Right forelimb (tissue), 1 donor: ENCODE data around the gene MCM3.

Experiments
- DNase-seq: peaks from one replicate; pipeline ENCODE4 v3.0.0-alpha.2; 2018

MCM3 gene

GRCh38 chr6:52301326-52301725, 16.8 kb upstream of the MCM3 start:
- no peak for DNase-seq

- no peak for DNase-seq
These were observed 16.0 kb upstream of the MCM3 start for GRCh38 chr6:52300489-52300931.

GRCh38 chr6:52299653-52300052, 15.1 kb upstream of the MCM3 start:
- no peak for DNase-seq

GRCh38 chr6:52297433-52297832, 12.9 kb upstream of the MCM3 start:
- DNase-seq = no peak

- DNase-seq = no peak
These were observed 8.5 kb upstream of the MCM3 start for GRCh38 chr6:52293067-52293466.

- DNase-seq = no peak
These were observed 4.3 kb upstream of the MCM3 start for GRCh38 chr6:52288841-52289240.

- no peak for DNase-seq
These were observed 3.7 kb upstream of the MCM3 start for GRCh38 chr6:52288216-52288615.

GRCh38 chr6:52286798-52287432, 2.4 kb upstream of the MCM3 start:
- DNase-seq = no peak

GRCh38 chr6:52285177-52286068, 881 bp upstream of the MCM3 start:
- DNase-seq = no peak

- peak; percentile 61 for DNase-seq
These were observed 447 bp downstream of the MCM3 start for GRCh38 chr6:52284131-52284459.

- DNase-seq = no peak
These were observed 1.4 kb downstream of the MCM3 start for GRCh38 chr6:52283111-52283510.

GRCh38 chr6:52276130-52276529, 8.4 kb downstream of the MCM3 start:
- no peak for DNase-seq

- no peak for DNase-seq
These were observed 12.6 kb downstream of the MCM3 start for GRCh38 chr6:52271852-52272460.

GRCh38 chr6:52263709-52264540, 20.6 kb downstream of the MCM3 start:
- DNase-seq = peak; percentile 75

- no peak for DNase-seq
These were observed 21.8 kb downstream of the MCM3 start for GRCh38 chr6:52262620-52263344.

- no peak for DNase-seq
These were observed 23.3 kb downstream of the MCM3 start for GRCh38 chr6:52261229-52261628.

GRCh38 chr6:52260634-52261033, 23.9 kb downstream of the MCM3 start:
- DNase-seq = no peak

- no peak for DNase-seq
These were observed 29.1 kb downstream of the MCM3 start for GRCh38 chr6:52255434-52255833.

GRCh38 chr6:52254731-52255378, 29.7 kb downstream of the MCM3 start:
- no peak for DNase-seq

GRCh38 chr6:52253494-52253893, 31.0 kb downstream of the MCM3 start:
- no peak for DNase-seq

GRCh38 chr6:52251113-52251512, 33.4 kb downstream of the MCM3 start:
- no peak for DNase-seq

GRCh38 chr6:52249078-52249477, 35.5 kb downstream of the MCM3 start:
- DNase-seq = no peak
